GM19395 (cell line): ENCODE results near the gene HOXD13.

Source experiments
- ATAC-seq: cut with Tn5 transposase; IDR thresholded peaks from one replicate; pipeline ENCODE4 v1.9.1; 2021; ENCODE audit warnings: mild to moderate bottlenecking, moderate library complexity; ENCODE audit not compliant: unreplicated experiment

The HOXD13 gene

DNA sequence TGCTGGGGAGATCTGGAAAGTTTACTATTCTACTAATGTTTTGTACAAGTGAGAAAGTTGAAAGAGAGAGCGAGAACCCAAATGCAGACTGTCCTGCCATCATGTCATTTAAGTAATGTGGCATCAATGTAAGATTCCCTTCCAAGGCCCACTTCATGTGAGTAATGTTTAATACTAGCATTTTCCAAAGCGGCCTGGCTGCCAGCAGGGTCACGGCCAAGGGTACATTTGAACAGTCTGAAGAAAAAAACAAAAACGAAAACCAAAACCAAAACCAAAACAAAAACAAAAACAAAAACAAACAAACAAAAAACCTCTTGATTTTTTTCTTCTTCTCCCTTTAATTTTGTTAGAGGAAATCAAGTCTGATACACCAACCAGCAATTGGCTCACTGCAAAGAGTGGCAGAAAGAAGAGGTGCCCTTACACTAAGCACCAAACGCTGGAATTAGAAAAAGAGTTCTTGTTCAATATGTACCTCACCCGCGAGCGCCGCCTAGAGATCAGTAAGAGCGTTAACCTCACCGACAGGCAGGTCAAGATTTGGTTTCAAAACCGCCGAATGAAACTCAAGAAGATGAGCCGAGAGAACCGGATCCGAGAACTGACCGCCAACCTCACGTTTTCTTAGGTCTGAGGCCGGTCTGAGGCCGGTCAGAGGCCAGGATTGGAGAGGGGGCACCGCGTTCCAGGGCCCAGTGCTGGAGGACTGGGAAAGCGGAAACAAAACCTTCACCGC, 26.2 kb downstream of the HOXD13 start:
- ATAC-seq: no peak

DNA sequence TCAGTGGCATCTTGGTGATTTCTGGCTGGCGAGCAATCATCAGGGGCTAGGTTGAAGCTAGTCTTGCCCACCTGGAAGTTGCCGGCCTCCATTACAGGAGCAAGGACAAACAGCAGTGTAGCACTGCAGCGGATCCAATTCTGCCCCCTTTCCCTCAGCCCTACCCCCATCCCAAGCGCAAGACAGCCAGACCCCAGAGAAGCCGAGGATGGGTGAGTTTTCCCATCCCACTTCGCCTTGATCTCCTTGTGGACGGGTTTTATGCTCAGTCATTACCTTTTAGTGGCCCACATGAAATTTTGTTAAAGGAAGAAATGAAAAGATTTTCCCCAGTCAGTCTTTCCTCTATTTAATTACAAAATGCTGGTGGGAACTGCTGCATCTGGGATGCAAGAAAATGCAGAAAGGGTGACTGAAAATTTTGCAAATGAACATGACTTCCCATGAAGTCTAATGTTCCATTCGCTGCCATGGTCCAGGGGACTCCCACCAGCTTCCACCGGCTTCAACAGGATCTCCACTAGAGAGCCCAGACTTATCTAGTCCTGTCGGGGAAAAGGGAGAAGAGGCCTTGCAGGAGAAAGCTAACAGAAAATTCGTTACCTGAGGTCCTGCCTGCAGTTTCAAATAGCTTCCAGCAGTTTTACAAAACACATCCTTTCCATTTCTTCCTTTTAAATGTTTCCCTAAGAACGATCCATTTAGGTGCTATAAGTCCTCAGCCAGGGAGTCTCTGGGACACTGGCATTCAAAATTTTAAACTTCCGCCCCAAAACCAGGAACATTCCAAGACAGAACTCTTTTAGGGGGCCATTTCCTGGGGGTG, 28.1 kb downstream of the HOXD13 start:
- no peak for ATAC-seq

DNA sequence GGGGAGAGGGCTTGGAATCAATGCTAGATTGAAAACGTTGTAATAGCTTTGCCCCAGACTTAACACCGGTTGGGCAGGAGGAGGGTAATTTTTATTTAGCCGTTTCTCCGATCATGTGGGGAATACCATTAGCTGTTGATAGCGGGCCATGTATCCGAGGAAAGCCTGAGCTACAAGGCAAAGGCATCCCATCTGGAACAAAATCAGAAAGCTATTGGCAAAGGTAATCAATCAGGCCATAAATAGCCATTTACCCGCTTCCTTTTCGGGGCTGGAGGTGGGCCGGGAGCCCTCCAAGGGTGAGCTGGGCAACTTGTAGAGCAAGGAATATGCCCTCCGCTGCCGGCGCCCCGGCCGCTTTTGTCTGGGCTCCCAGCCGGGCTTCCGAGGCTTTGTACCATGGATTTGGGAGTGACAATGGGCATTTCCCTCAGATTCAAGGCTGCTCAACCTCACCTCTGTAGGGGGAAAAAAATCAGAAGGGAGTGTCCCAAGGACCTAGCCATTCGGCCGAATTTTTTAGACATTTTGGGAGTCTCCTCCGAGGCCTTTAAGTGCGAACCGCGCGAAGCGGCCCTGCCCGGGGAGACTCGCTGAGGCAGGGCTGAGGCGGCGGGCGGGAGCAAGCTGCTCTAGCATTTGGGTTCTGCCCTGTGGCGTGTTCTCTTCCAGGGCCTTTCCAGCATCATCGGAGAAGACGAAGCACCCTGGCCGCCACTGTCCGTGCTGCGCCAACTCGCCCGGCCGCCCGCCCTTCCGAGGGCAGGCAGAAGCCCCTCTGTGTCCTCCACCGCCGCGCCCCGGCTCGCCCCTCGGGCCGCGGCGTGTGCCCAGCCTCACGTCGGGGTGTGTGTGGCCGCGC, 28.9 kb downstream of the HOXD13 start:
- ATAC-seq: no peak

DNA sequence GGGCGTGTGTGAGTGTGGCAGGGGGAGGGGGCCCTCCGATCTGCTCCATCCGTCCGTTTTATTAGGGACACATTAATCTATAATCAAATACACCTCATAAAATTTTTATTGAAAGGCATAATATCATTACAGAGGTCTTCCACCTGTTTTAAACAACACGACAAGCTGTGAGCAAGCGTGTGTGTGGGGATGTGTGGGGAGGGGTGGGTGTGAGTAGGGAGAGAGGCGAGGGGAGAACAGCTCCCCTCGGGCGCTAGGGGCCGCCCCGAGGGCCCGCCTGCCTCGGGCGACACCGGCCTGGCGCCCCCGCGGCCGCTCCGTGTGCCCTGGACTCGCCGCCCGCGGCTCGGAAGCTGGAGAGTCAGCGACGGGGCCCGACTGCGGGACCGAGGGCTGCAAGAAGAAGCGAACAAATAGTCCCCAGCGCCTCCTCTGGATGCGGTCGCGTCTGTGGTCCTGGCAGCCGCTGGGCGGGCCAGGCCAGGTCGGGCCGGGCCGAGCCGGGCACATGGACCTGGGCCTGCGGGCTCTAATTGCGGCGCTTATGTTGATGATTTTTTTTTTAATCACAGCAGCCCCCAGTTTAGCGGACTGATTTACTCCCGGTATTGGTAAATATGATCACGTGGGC, 29.6 kb downstream of the HOXD13 start:
- no peak for ATAC-seq

DNA sequence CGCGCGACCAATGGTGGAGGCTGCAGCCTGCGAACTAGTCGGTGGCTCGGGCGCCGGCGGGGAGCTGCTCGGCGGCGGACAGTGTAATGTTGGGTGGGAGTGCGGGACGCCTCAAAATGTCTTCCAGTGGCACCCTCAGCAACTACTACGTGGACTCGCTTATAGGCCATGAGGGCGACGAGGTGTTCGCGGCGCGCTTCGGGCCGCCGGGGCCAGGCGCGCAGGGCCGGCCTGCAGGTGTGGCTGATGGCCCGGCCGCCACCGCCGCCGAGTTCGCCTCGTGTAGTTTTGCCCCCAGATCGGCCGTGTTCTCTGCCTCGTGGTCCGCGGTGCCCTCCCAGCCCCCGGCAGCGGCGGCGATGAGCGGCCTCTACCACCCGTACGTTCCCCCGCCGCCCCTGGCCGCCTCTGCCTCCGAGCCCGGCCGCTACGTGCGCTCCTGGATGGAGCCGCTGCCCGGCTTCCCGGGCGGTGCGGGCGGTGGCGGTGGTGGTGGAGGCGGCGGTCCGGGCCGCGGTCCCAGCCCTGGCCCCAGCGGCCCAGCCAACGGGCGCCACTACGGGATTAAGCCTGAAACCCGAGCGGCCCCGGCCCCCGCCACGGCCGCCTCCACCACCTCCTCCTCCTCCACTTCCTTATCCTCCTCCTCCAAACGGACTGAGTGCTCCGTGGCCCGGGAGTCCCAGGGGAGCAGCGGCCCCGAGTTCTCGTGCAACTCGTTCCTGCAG, 30.3 kb downstream of the HOXD13 start, which contains the start of gene HOXD9:
TSS of gene HOXD9 (plus strand) at position 37 of the 728 bp plus-strand sequence. CDS start at position 87, 50 bp downstream.
- no peak for ATAC-seq

DNA sequence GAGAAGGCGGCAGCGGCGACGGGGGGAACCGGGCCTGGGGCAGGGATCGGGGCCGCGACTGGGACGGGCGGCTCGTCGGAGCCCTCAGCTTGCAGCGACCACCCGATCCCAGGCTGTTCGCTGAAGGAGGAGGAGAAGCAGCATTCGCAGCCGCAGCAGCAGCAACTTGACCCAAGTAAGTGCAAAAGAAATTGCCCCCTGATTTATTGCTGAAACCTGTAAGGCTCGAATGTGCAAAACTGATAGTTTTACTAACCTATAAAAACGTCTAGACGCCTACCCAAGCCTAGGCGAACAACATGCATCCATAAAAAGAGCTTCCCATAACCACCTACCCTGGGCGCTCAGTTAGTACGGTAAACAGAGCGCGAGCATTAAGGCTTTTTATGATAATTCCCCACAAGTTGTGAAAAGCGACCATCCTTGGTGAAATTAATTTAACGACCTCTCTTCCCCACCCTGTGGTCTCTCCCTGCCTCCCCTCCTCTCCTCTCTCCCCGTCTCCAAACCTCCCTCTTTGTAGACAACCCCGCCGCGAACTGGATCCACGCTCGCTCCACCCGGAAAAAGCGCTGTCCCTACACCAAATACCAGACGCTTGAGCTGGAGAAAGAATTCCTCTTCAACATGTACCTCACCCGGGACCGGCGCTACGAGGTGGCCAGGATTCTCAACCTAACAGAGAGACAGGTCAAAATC, 31.0 kb downstream of the HOXD13 start:
- no peak for ATAC-seq

DNA sequence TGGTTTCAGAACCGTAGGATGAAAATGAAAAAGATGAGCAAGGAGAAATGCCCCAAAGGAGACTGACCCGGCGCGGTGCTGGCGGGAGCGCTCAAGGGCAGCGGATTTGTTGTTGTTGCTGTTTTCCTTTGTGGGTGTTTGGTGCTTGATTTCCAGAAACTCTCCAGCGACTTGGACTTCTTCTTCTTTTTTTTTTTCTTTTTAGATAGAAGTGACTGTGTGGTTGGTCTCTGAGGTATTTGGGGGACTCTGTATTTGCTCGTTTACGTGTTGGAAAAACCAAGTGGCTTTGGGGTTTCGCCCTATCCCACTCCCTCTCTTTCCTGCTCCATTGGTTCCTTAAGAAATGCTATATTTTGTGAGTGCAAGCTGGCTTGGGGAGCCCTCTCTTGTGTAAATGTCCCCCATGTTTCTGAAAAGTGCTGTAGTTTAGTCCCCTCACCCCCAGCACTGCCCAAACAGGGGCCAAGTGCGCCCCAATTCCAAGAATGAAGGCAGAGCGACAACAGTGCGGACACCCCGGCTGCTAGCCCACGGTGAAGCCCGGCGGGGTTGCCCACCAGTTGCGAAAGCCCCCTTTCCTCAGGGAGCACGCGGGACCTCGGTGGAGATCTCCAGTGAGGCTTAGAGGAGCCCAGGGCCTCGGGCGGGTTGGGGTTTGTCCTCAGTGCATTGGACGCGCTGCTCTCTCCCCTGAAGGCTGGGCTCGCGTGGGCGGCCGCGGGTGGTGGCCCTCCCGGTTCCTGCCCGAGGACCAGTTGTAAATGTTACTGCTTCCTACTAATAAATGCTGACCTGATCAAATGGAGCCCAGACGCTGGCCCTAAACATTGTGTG, 31.8 kb downstream of the HOXD13 start:
- no peak for ATAC-seq

DNA sequence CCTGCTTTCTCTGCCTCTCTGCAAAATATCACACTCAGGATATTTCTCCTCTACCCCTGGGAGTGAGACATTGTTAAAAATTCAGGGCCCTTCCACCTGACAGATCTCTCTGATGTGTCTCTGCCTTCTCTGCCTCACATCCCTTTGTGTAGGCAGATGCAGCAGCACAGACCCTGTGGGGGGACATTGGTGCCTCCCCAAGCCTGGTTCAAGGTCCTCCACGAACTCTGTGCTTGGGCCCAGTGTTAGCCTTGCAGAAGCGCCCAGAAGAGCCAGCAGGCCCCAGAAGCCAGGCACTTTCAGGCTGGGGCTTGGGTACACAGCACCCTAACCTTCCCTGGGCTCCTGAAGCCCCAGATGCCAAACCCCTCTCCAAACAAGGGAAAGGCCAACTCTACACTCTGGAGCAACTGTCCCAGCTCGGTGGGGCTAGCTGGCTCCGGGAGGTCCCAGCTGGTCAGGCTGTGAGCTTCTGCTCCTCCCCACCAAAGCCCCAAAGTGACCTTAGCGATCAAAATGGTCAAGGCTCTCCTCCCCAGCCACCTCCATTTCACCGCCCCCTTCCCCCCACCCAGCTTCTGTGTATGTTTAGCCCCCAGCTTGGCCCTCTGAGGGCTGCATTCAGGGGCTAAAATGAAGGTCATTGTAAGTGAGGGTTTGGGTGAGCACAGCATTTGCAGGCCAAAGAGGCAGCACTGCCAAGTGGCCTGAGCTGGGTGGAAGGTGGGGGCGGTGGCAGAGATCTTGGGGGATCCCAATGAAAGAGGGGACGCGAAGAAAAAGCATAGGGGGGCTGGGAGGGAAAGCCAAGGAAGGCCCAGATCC, 32.6 kb downstream of the HOXD13 start:
- ATAC-seq: no peak

DNA sequence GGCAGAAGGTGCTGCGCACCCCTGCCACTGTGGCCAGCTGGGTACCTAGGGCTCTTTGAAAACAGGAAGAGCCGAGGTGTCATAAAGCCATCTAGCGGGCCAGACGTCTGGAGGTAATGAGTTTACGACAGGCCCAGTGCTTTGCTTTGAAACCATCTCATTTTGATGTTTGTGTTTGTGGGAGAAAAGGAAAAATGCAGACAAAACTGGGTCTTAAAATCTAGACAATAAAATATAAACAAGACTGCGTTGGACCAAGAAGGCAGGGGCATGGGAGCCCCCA, 33.2 kb downstream of the HOXD13 start:
- ATAC-seq: no peak

DNA sequence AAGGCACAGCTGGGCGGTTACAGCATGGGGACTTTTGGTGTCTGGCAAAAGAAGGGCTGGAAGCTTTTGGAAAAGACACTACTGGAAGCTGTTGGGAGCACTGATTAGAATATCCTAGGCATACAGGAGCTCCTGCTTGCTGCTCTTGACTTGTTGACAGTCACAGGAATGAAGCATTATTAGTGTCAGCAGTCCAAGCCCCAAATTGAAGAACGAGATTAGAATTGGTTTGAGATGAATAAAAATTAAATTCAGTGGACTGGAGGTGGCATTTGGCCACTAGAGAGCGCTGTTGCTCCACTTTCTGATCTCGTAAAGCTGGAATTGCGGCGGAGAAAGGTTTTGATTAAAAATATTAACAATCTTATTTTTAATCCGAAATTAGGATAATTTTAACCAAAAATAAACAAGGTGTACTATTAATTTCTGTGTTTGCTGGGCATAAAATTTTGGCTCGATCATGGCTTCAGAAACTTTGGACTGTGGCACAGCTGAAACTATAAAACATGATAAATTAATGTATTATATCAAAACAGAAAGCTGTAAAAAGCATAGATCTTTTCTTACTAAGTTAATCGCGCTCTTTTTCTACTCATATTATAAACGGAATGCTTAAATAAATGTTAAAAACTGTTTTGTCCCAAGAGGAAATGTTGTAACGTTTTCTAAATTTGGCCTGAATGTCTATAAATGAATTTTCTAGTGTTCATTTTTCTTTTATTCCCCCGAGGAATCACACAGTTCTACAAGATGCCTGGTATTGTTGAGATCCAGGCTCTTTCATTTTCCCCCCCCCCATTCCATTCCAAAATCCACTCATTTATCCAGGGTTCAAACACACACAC, 34.6 kb downstream of the HOXD13 start:
- ATAC-seq: no peak

DNA sequence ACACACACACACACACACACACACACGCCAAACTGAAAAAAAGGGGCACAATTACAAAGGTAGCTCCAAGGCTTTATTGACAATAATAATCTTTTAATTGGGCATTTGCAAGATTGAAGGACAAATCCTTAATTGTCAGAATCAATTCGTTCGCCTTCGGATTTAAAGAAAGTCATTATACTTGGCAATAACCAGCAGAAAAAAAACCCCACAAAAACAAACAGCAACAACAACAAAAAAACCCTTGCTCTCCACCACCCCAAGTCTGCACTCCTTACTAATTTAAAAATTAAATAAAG, 35.2 kb downstream of the HOXD13 start:
- ATAC-seq: no peak

DNA sequence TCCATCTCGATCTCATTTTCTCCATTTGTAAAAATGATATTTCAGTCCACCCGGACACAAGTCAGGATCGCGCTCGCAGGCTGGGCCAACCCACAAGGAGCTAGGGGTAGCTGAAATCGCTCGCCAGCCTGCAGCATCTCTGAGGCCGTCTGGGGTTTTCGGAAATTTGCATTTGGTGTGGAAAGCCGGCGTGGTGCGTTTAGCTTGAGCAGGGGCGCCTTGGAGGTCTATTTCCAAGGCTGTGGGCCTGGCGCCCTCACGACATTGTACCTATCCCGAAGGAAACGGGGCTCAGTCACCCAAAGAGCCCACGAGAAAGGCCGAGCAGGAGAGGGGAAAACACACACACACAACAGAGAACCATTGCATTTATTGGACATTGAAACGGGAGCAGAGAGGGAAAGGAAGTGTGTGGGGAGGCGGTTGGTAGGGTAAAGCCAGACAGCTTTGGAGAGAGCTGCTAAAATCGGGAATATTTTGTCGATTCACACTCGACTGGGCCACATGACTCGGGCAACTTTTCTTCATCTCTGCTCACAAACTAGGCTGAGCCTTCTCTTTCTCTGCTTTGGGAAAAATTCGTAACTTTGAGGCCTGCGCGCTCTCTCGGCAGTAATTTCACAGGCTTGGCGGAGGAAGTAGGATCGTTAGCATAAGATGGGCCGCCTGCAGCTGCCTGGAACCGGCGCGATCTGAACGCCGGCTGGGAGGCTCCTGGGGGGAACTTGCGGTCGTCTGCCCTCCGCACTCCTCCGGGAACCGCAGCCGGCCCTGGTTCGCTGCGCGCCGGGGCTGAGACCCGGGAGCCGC, 35.9 kb downstream of the HOXD13 start:
- ATAC-seq: no peak

DNA sequence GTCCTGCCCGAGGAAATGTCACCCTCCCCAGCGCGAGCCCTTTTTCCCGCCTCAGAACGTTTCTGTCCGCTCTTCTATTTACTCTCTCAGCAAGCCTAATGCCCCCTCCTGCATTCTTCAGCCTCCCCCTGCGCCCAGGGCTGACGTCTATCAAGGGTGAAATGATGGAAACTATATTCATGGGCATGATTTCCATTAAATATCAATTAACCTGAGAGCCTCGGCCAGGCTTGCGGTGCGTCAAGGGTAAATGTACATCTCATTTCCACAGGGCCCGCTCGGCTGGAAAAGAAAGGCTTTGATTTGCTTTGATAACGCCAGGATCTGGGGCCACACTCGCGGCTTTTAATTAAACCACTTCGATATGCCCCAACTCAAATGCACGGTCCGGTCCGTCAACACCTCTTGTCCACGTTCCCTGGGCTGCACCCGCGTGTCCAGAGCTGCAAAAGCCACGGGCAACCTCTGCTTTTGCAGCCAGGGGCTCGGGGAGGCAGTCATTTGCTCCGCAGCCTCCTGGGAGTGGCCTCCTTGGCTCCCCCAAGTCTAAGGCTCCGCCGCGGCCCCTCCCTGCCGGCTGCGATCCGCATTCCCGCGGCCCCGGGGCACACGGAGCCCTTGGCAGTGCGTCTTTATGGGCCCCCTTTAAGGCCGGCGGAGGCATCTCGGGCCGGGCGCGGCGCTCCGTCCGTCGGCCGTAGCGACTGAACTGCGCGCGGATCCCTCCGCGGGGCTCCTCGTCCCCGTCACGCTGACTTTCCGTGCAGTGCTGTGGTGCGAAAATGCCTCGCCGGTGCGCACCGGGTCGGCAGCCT, 36.7 kb downstream of the HOXD13 start, which contains the start of gene HOXD8:
TSS of gene HOXD8 (plus strand) at position 724 of the 815 bp plus-strand sequence. CDS start 662 bp downstream, outside the sequence.
- no peak for ATAC-seq

DNA sequence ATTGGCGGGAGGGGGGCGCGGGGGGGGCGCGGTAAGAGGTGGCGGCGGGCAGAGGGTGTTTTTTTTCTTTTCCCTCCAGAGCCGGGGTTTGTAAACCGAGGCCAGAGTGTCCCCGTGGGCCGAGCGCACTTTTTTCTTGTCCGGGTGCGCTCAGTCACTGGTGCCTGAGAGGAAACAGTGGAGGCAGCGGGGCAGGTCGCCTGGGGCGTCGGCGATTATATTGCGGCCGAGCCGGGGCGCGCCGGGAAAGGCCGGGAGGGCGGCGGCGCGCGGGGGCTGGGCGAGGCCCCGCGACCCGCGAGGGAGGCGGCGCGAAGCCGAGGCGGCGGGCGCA, 37.3 kb downstream of the HOXD13 start:
- ATAC-seq: no peak

DNA sequence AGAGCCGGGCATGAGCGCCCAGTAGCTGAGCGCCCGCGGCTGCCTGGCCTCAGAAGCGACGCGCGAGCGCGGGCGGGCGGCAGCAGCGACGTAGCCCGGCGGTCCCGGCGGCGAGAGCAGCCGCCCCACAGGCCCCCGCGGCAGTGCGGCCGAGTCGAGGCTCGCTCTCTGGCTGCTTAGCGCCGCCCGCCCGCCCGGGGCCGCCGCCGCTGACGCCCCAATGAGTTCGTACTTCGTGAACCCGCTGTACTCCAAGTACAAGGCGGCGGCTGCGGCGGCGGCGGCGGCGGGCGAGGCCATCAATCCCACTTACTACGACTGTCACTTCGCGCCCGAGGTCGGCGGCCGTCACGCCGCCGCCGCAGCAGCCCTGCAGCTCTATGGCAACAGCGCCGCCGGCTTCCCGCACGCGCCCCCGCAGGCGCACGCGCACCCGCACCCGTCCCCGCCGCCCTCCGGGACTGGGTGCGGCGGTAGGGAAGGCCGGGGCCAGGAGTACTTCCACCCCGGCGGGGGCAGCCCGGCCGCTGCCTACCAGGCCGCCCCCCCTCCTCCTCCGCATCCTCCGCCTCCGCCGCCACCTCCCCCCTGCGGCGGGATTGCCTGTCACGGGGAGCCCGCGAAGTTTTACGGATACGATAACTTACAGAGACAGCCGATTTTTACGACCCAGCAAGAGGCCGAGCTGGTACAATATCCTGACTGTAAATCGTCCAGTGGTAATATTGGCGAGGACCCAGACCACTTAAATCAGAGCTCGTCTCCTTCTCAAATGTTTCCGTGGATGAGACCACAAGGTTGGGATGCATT, 37.8 kb downstream of the HOXD13 start:
- ATAC-seq: no peak
